ENCODE measurements around the gene STK11IP. TPM values are rescaled to one million over a fixed set of nuclear protein-coding genes. Genes with fewer than 3 reads are reported as not detected.

STK11IP gene
- total and polyA plus RNA-seq, 7 donors: 5.5 to 13.3 (median 9.0) TPM

GRCh38 chr2:219628986-219629901 is 31.6 kb downstream of the STK11IP start:
- Histone ChIP-seq H3K27me3 (ENCODE audit: insufficient read depth in 3 of 3, low read length in 2 of 3) (no peaks in the 10 kb centered on the region), H3K4me3 (no peak overlapping the region), H3K9me3 (no peaks in the 10 kb centered on the region), H3K4me1 (no peaks in the 10 kb centered on the region), H3K36me3 (ENCODE audit: insufficient read depth in 1 of 2, low read depth in 1 of 2) (no peaks in the 10 kb centered on the region), H3K27ac (no peak overlapping the region)
- DNase-seq (peak in 1 of 2 donors; percentile 44), ATAC-seq (no peak)
- TF ChIP-seq, protein P1, sequence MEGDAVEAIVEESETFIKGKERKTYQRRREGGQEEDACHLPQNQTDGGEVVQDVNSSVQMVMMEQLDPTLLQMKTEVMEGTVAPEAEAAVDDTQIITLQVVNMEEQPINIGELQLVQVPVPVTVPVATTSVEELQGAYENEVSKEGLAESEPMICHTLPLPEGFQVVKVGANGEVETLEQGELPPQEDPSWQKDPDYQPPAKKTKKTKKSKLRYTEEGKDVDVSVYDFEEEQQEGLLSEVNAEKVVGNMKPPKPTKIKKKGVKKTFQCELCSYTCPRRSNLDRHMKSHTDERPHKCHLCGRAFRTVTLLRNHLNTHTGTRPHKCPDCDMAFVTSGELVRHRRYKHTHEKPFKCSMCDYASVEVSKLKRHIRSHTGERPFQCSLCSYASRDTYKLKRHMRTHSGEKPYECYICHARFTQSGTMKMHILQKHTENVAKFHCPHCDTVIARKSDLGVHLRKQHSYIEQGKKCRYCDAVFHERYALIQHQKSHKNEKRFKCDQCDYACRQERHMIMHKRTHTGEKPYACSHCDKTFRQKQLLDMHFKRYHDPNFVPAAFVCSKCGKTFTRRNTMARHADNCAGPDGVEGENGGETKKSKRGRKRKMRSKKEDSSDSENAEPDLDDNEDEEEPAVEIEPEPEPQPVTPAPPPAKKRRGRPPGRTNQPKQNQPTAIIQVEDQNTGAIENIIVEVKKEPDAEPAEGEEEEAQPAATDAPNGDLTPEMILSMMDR (IDR thresholded peaks at IDR 0.05): no peak
- WGBS, 3 donors: 85 to 94% (median 91%) methylated on average over 16 of the region's 16 CpGs
- intact Hi-C loops (cut with DNase I): no loop called here

GRCh38 chr2:219629976-219630695 is 32.5 kb downstream of the STK11IP start:
- intact Hi-C loops (cut with DNase I): no loop called here
- TF ChIP-seq, protein P1 (IDR thresholded peaks at IDR 0.05): no peak
- no peaks in the 10 kb centered on the region for H3K36me3 ChIP-seq (ENCODE audit: insufficient read depth in 1 of 2, low read depth in 1 of 2)
- no peak overlapping the region for H3K4me3 ChIP-seq
- H3K4me1 ChIP-seq: no peaks in the 10 kb centered on the region
- no peaks in the 10 kb centered on the region for H3K9me3 ChIP-seq
- DNase-seq: peak in 1 of 2 donors; percentile 48
- WGBS, 3 donors: 76 to 80% (median 80%) methylated on average over 17 to 20 of the region's 20 CpGs
- ATAC-seq: peak in 3 of 4 donors; percentile 36 to 51 (median 47)
- H3K27me3 ChIP-seq (ENCODE audit: insufficient read depth in 3 of 3, low read length in 2 of 3): no peaks in the 10 kb centered on the region
- H3K27ac ChIP-seq: no peak overlapping the region

DNA sequence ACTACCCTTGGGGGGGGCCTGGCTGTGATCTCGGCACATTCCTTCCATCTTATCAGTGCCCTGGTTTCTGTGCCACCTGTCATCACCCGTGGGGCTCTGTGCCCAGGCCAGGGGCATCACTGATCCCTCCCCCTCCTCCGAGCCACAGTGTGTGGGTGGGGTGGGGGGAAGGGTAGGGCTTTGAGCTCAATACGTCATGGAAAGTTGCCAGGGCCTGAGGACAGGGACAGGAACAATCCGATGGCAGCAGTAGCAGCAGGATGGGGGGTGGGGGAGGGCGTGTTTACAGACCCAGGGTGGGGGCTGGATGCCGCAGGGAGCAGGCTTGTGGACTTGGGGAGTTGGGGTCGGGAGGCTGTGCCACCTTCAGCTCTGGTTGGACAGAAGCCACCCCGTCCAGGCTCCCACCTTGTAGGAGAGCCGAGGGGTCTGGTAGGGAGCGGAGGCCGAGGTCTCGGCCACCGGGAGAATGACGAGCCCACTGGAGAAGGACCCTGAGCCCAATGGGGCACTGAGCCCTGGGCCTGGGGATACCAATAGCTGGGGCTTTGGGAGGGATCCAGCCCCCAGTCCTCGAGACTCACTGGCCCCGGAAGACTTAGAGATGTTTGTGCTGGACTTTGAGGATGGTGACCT is 33.2 kb downstream of the STK11IP start:
- DNase-seq (peak in 1 of 2 donors; percentile 53), ATAC-seq (peak in 3 of 4 donors; percentile 20 to 34 (median 26))
- intact Hi-C loops (cut with DNase I): no loop called here
- Histone ChIP-seq H3K27me3 (ENCODE audit: insufficient read depth in 3 of 3, low read length in 2 of 3) (no peaks in the 10 kb centered on the region), H3K36me3 (ENCODE audit: insufficient read depth in 1 of 2, low read depth in 1 of 2) (no peaks in the 10 kb centered on the region), H3K9me3 (no peaks in the 10 kb centered on the region), H3K27ac (no peak overlapping the region), H3K4me1 (no peaks in the 10 kb centered on the region), H3K4me3 (no peak overlapping the region)
- TF ChIP-seq, protein P1 (IDR thresholded peaks at IDR 0.05): no peak
- WGBS, 3 donors: 63 to 68% (median 67%) methylated on average over 17 of the region's 17 CpGs

DNA sequence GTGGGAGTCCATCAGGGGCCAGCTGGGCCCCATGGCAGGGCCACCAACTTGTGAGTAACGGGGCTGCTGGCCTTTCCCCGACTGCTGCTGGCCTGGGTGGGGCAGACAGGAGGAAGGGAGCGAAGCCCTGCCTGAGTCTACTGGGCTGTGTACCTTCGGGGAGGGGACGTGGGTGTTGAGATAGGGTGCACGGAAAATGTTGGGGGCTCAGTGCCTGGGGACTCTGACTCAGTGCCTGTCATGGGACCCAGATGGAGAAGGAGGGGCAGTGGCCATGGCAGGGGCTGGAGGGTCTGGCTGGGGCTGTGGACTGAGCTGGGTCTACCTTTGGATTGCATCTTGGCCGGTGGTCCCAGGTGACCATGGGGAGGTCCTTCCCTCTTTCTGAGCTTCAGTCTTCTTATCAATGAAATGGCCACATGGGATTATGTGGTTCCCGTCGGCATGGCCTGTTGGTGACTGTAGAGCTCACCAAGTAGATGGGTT is 33.8 kb downstream of the STK11IP start:
- Histone ChIP-seq H3K36me3 (ENCODE audit: insufficient read depth in 1 of 2, low read depth in 1 of 2) (no peaks in the 10 kb centered on the region), H3K4me3 (no peak overlapping the region), H3K27me3 (ENCODE audit: insufficient read depth in 3 of 3, low read length in 2 of 3) (no peaks in the 10 kb centered on the region), H3K9me3 (no peaks in the 10 kb centered on the region), H3K27ac (no peak overlapping the region), H3K4me1 (no peaks in the 10 kb centered on the region)
- no peak for ATAC-seq
- 89 to 91% (median 90%) methylated on average over 8 to 9 of the region's 9 CpGs for WGBS, 3 donors
- TF ChIP-seq, protein P1 (IDR thresholded peaks at IDR 0.05): no peak
- no peak for DNase-seq
- intact Hi-C loops (cut with DNase I): no loop called here

All from psoas muscle (tissue), 8 donors.